CD4-positive, alpha-beta T cell treated with Interferon gamma for 1 hour (primary cell): ENCODE measurements around the gene TUBA4B.
A peak's percentile ranks its signal among the peaks of the same experiment; 100 is the strongest.

ENCODE experiments used
- DNase-seq: peaks from one replicate; pipeline ENCODE4 v3.0.0-alpha.2; 2020

TUBA4B gene

GRCh38 chr2:219218732-219219701 lies 34.0 kb upstream of the TUBA4B start, which contains the start of gene ABCB6:
Gene ABCB6 (minus strand): TSS chr2:219218958. CDS start chr2:219218673, 285 bp downstream.
- DNase-seq, result peak; percentile 87

- no peak for DNase-seq
Measured at GRCh38 chr2:219219784-219220532, 33.1 kb upstream of the TUBA4B start.

GRCh38 chr2:219220652-219221402 lies 32.2 kb upstream of the TUBA4B start:
- DNase-seq, result no peak

GRCh38 chr2:219221957-219222518 lies 31.0 kb upstream of the TUBA4B start:
- no peak for DNase-seq

DNA sequence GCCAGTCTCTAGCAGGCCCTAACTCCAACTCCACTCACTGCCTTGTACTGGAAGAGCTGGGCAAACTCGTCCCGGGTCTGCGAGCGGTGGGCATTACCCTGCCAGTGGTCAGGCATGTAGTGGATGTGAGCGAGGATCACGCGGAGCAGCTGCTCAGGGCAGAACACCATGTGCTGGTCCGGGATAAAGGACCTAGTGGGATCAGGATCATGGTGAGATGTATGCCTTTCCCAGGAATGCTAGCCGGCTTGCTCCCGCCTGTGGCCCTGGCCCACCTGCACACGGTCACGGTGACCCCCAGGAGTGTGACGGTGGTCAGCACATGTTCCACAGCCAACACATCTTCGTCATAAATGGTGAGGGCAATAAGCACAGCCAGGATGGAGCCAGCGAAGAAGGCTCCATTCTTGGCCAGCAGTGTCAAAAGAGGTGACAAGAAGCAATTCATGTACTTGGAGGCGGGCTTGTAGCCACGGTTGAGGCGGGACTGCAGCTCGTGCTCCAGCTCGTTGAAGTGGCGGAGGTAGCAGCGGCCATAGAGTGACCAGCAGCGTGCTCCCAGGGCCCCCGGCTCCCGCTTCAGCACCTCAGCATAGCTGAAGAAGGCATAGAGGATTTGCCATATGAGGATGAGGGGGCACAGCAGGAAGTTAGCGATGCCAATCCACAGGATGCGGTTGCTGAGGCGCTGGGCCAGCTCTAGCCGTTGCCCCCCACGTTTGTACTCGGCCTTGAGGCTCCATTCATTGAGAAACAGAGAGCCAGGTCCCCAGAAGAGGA lies 29.0 kb upstream of the TUBA4B start:
- DNase-seq, result no peak

GRCh38 chr2:219225350-219225749 lies 27.7 kb upstream of the TUBA4B start:
- DNase-seq, result no peak

- no peak for DNase-seq
Measured at GRCh38 chr2:219228041-219228910, 24.8 kb upstream of the TUBA4B start.

DNA sequence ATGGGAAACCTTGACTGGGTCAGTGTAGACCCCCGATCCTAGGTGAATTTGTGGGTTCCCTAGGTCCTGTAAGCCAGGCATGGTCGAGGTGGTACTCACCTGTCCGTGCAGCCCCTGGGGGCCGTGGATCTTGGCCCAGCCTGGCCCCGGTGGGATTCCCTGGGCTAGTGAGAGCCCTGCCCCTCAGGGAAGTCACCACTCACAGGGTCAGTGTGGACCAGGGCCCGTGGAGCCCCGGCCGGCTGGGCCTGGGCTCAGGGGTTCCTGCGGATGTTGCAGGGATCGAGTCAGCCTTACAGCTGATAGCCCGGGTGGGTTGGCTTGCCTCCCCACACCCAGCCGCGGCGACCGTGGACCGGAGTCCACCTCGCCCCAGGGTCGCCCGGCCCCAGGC lies 24.1 kb upstream of the TUBA4B start:
- DNase-seq, result no peak

GRCh38 chr2:219229305-219230058 lies 23.6 kb upstream of the TUBA4B start, which contains the start of the genes ANKZF1 and ATG9A:
Gene ANKZF1 (plus strand): TSS chr2:219229806. CDS start chr2:219230258, 452 bp downstream.
Gene ATG9A (minus strand): TSS chr2:219229636. CDS start chr2:219228024, 1,612 bp downstream.
- peak; percentile 98 for DNase-seq

DNA sequence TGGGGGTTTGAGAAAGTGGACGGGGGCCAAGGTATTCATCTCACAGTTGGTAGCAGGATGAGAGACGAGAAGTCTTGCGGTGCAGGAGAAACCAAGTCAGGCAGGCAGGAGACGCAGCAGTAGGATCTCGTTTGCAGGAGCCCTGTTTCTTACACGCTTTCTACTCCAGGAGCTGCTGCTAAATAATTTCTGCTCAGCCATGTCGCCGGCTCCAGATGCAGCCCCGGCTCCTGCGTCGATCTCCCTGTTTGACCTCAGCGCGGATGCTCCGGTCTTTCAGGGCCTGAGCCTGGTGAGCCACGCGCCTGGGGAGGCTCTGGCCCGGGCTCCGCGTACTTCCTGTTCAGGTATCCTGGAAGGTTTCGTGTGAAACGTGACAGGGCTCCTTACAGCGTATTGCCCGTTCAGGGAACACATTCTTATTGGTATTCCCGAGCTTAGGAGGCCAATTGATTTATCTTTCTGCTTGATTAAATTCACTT lies 22.9 kb upstream of the TUBA4B start:
- DNase-seq, result no peak

GRCh38 chr2:219234331-219234730 lies 18.7 kb upstream of the TUBA4B start:
- DNase-seq, result no peak

- DNase-seq, result peak; percentile 34
Measured at GRCh38 chr2:219243291-219243761, 9.7 kb upstream of the TUBA4B start.

DNA sequence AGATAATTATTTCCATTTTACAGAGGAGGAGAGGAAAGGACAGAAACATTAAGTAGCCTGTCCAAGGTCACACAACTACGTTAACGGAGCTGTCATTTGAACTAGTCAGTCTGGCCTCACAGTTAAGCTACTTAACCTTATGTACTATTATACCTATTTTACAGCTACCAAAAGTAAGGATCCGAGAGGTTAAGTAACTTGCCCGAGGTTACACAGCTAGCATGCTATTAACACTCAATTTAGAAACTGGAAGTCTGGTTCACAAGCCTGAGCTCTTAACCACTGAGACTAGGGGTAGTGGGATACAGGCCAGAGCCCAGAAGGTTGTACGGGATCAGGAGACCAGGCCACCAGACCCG lies 8.3 kb upstream of the TUBA4B start:
- no peak for DNase-seq

GRCh38 chr2:219245148-219245898 lies 7.7 kb upstream of the TUBA4B start, which contains the start of the genes GLB1L and STK16:
Gene GLB1L (minus strand): TSS chr2:219245444. CDS start chr2:219243573, 1,871 bp downstream.
Gene STK16 (plus strand): TSS chr2:219245479. CDS start chr2:219246000, 521 bp downstream.
- DNase-seq, result peak; percentile 87

GRCh38 chr2:219245899-219246230 lies 7.2 kb upstream of the TUBA4B start:
- no peak for DNase-seq

DNA sequence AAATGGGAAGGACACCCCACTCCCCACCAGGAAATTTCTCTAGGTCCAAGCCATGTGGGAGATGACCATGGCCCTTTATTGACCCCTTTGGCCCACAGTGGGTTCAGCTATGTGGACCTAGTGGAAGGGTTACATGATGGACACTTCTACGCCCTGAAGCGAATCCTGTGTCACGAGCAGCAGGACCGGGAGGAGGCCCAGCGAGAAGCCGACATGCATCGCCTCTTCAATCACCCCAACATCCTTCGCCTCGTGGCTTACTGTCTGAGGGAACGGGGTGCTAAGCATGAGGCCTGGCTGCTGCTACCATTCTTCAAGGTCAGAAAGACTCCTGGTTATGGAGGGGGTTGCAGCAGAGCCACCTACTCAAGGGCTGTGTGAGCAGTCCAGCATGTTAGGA lies 6.5 kb upstream of the TUBA4B start:
- DNase-seq, result no peak

- DNase-seq, result peak; percentile 61
Measured at GRCh38 chr2:219247678-219248642, 5.1 kb upstream of the TUBA4B start.

GRCh38 chr2:219248845-219249202 lies 4.2 kb upstream of the TUBA4B start:
- no peak for DNase-seq
